ENCODE data around the gene IGF1R.
"Not testable (repeated sequence)": the region's sequence is repeated elsewhere in the genome, so short reads cannot be mapped to it uniquely, and the experiment has no call there.

IGF1R gene

GRCh38 chr15:98997312-98997711, 349.0 kb downstream of the IGF1R start:
- DNase-seq (ENCODE audit: low spot score) = no peak

GRCh38 chr15:98997755-98998154, 349.4 kb downstream of the IGF1R start:
- DNase-seq (ENCODE audit: low spot score) = no peak

GRCh38 chr15:98998279-98998678, 349.9 kb downstream of the IGF1R start:
- DNase-seq (ENCODE audit: low spot score) = no peak

- DNase-seq (ENCODE audit: low spot score) = no peak
Observed at GRCh38 chr15:98999233-98999632, 350.9 kb downstream of the IGF1R start.

- DNase-seq (ENCODE audit: low spot score) = no peak
Observed at GRCh38 chr15:99002226-99002625, 353.9 kb downstream of the IGF1R start.

- DNase-seq (ENCODE audit: low spot score) = not testable (repeated sequence)
Observed at GRCh38 chr15:99003317-99003716, 355.0 kb downstream of the IGF1R start.

- DNase-seq (ENCODE audit: low spot score) = not testable (repeated sequence)
Observed at GRCh38 chr15:99004998-99005974, 356.9 kb downstream of the IGF1R start.

GRCh38 chr15:99006146-99006545, 357.8 kb downstream of the IGF1R start:
- no peak for DNase-seq (ENCODE audit: low spot score)

- no peak for DNase-seq (ENCODE audit: low spot score)
Observed at GRCh38 chr15:99006904-99007495, 358.7 kb downstream of the IGF1R start.

GRCh38 chr15:99009741-99010330, 361.5 kb downstream of the IGF1R start:
- no peak for DNase-seq (ENCODE audit: low spot score)

GRCh38 chr15:99010768-99011167, 362.4 kb downstream of the IGF1R start:
- DNase-seq (ENCODE audit: low spot score) = no peak
